BLaER1 (cell line): ENCODE data around the gene GFAP.

Source experiments
- H3K27ac ChIP-seq: shearing (Covaris generic); formaldehyde crosslinking; 2 replicates; pipeline ENCODE4 v1.8.1; 2022
- H3K27me3 ChIP-seq: shearing (Covaris generic); formaldehyde crosslinking; 2 replicates; pipeline ENCODE4 v1.8.1; 2022
- H3K36me3 ChIP-seq: shearing (Covaris generic); formaldehyde crosslinking; 2 replicates; pipeline ENCODE4 v1.8.1; 2022
- H3K4me1 ChIP-seq: shearing (Covaris generic); formaldehyde crosslinking; 2 replicates; pipeline ENCODE4 v1.8.1; 2022
- H3K4me2 ChIP-seq: shearing (Covaris generic); formaldehyde crosslinking; 2 replicates; pipeline ENCODE4 v1.8.1; 2022
- H3K4me3 ChIP-seq: shearing (Covaris generic); formaldehyde crosslinking; 2 replicates; pipeline ENCODE4 v1.8.1; 2022
- H3K9ac ChIP-seq: shearing (Covaris generic); formaldehyde crosslinking; 2 replicates; pipeline ENCODE4 v1.8.1; 2022
- H3K9me3 ChIP-seq: shearing (Covaris generic); formaldehyde crosslinking; 2 replicates; pipeline ENCODE4 v1.8.1; 2022
- H4K20me1 ChIP-seq: shearing (Covaris generic); formaldehyde crosslinking; 2 replicates; pipeline ENCODE4 v1.8.1; 2022
- Cebpa-rat ChIP-seq: shearing (Covaris generic); IDR thresholded peaks from 2 replicates; pipeline ENCODE4 v1.8.1; 2022

The GFAP gene

DNA sequence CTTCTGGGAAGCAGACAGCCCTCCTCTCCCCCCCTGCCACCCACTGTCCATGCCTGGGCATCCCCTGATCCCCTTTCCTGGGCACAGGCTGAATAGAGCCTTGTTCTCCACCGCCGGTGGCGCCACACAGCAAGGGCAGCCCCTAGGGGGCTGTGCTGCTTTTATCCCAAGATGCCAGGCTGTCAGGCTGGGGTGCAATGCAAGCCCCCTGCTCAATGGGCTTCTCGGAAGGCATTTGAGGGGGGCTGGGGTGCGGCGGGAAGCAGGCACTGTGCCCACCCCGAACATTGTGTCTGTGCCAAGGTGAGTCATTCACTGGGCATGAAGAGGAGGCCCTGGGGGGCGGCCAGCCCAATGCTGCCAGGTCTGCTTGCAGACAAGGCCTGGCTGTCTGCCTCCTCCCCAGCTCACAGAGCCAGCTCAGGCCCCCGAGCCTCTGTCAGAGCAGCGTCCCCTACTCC is 1.5 kb upstream of the GFAP start:
- Histone ChIP-seq H3K27ac (no peak overlapping the region), H3K4me1 (peaks cover 36% of the 10 kb centered on the region), H3K4me2 (no peak overlapping the region), H3K9ac (no peak overlapping the region), H3K4me3 (no peak overlapping the region), H3K27me3 (peaks cover 33% of the 10 kb centered on the region), H4K20me1 (no peaks in the 10 kb centered on the region), H3K9me3 (no peaks in the 10 kb centered on the region), H3K36me3 (no peaks in the 10 kb centered on the region)
- TF ChIP-seq Cebpa-rat, result no peak

DNA sequence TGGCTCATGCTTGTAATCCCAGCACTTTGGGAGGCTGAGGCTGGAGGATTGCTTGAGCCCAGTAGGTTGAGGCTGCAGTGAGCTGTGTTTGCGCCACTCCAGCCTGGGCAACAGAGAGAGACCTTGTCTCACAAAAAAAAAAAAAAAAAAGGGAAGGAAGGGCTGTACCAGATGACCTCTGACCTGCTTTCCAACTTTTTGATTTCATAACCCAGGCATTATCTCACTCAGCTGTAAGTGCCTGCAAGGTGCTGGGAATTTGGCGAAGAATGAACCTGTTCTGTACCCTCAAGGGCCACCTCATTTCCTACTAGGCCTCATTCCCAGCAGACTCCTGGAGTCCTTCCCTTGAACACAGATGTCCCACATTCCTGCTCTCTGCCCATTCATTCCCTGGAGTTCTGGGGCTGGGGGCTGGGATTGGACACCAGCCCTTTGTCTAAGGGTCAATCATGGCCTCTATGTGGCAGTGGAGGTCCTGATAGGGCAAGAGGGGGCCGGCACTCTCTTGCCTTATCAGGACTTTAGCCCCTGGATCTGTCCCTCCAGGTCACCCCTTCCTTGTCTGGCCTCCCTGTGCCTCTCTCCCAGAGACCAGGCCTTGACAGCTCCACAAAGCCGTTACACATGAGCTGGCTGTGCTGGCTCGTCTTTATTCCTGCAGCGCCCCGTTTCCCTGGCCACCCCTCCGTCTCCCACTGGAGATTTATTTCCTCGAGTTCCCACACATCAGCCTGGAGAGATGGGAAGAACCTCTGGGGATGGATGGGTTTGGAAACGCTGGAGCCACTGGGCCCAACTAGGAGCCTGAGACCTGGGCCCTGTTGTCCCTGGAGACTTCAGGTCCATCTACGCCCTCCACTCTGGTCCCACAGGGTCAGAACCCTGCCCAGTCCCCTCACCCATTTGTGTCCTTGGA is 821 bp upstream of the GFAP start:
- Histone ChIP-seq H4K20me1 (no peaks in the 10 kb centered on the region), H3K9ac (no peak overlapping the region), H3K27me3 (peaks cover 40% of the 10 kb centered on the region), H3K4me3 (no peak overlapping the region), H3K4me2 (no peak overlapping the region), H3K36me3 (no peaks in the 10 kb centered on the region), H3K4me1 (peaks cover 36% of the 10 kb centered on the region), H3K27ac (no peak overlapping the region), H3K9me3 (no peaks in the 10 kb centered on the region)
- no peak for TF ChIP-seq Cebpa-rat

DNA sequence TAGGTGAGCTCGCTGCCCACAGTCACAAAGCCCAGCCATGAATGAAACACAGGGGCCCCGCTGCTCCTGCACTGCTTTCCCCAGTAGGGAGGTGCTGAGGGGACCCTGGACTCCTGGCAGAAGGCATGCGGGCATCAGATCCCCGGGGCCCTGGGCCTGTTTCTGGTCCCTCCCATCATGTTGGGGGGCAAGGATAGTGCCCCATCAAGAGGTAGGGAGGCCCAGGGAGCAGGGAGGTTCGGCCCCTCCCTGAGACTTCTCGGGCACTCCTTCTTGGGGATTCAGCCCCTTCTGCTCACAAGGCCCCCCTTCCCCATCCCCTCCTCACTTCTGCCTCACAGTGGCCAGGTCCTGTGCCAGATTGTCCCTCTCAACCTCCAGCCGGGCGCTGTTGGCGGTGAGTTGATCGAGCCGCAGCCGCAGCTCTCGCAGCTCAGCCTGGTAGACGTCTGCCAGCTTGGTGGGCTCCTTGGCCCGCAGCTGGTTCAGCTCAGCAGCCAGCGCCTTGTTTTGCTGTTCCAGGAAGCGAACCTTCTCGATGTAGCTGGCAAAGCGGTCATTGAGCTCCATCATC is 515 bp downstream of the GFAP start:
- Histone ChIP-seq H3K9me3 (no peaks in the 10 kb centered on the region), H3K27me3 (peaks cover 52% of the 10 kb centered on the region), H3K4me2 (no peak overlapping the region; the same call in 1 of the 2 replicates), H3K36me3 (no peaks in the 10 kb centered on the region), H3K4me1 (peaks cover 36% of the 10 kb centered on the region), H3K9ac (no peak overlapping the region), H3K4me3 (no peak overlapping the region), H4K20me1 (no peaks in the 10 kb centered on the region), H3K27ac (no peak overlapping the region)
- no peak for TF ChIP-seq Cebpa-rat

DNA sequence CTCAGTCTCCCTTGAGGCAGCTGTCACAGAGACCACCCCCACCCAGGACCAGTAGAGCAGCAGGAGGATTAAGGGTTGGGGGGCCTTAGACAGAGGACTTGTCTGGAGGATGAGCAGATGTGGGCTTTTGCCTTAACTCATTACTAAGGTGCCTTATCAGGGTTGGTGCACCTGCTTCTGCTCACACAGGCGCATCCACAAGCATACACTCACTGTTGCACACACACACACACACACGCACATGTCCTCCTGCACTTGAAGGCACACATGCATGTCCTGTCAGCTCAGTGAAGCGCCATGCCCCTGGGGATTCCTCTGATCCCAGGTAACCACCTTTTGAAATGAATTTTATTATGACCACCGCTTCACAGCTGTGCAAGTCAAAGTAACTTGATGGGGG is 1.2 kb downstream of the GFAP start:
- no peak for TF ChIP-seq Cebpa-rat
- Histone ChIP-seq H3K4me3 (no peak overlapping the region), H3K27ac (no peak overlapping the region), H3K9ac (no peak overlapping the region), H3K27me3 (peaks cover 52% of the 10 kb centered on the region), H3K36me3 (no peaks in the 10 kb centered on the region), H4K20me1 (no peaks in the 10 kb centered on the region), H3K4me2 (peak overlapping the region; percentile 19; the same call in 1 of the 2 replicates), H3K4me1 (peaks cover 36% of the 10 kb centered on the region), H3K9me3 (no peaks in the 10 kb centered on the region)

- no peak overlapping the region for H3K4me3 ChIP-seq
- H3K27me3 ChIP-seq, result peaks cover 52% of the 10 kb centered on the region
- H3K4me1 ChIP-seq, result peaks cover 41% of the 10 kb centered on the region
- H4K20me1 ChIP-seq, result no peaks in the 10 kb centered on the region
- H3K36me3 ChIP-seq, result no peaks in the 10 kb centered on the region
- no peaks in the 10 kb centered on the region for H3K9me3 ChIP-seq
- H3K9ac ChIP-seq, result no peak overlapping the region
- H3K27ac ChIP-seq, result no peak overlapping the region
- no peak for TF ChIP-seq Cebpa-rat
- peak overlapping the region; percentile 19; the same call in 1 of the 2 replicates for H3K4me2 ChIP-seq
These were observed 1.6 kb downstream of the GFAP start for GRCh38 chr17:44913676-44914075.

GRCh38 chr17:44912763-44913544 is 2.3 kb downstream of the GFAP start:
- TF ChIP-seq Cebpa-rat, result no peak
- H3K4me2 ChIP-seq, result no peak overlapping the region
- H3K4me1 ChIP-seq, result peaks cover 48% of the 10 kb centered on the region
- H3K27me3 ChIP-seq, result peaks cover 52% of the 10 kb centered on the region
- no peak overlapping the region for H3K27ac ChIP-seq
- no peaks in the 10 kb centered on the region for H3K9me3 ChIP-seq
- no peaks in the 10 kb centered on the region for H4K20me1 ChIP-seq
- no peak overlapping the region for H3K9ac ChIP-seq
- no peak overlapping the region for H3K4me3 ChIP-seq
- H3K36me3 ChIP-seq, result no peaks in the 10 kb centered on the region

- Histone ChIP-seq H3K4me1 (peaks cover 54% of the 10 kb centered on the region), H3K36me3 (no peaks in the 10 kb centered on the region), H4K20me1 (no peaks in the 10 kb centered on the region), H3K9me3 (no peaks in the 10 kb centered on the region), H3K4me2 (peak overlapping the region; percentile 82), H3K4me3 (peak overlapping the region; percentile 39), H3K9ac (0 out of 2 replicates have a peak overlapping the region, but pooled peaks have one; percentile 10), H3K27ac (no peak overlapping the region), H3K27me3 (peaks cover 52% of the 10 kb centered on the region)
- no peak for TF ChIP-seq Cebpa-rat
These were observed 3.9 kb downstream of the GFAP start for GRCh38 chr17:44911133-44912001.

DNA sequence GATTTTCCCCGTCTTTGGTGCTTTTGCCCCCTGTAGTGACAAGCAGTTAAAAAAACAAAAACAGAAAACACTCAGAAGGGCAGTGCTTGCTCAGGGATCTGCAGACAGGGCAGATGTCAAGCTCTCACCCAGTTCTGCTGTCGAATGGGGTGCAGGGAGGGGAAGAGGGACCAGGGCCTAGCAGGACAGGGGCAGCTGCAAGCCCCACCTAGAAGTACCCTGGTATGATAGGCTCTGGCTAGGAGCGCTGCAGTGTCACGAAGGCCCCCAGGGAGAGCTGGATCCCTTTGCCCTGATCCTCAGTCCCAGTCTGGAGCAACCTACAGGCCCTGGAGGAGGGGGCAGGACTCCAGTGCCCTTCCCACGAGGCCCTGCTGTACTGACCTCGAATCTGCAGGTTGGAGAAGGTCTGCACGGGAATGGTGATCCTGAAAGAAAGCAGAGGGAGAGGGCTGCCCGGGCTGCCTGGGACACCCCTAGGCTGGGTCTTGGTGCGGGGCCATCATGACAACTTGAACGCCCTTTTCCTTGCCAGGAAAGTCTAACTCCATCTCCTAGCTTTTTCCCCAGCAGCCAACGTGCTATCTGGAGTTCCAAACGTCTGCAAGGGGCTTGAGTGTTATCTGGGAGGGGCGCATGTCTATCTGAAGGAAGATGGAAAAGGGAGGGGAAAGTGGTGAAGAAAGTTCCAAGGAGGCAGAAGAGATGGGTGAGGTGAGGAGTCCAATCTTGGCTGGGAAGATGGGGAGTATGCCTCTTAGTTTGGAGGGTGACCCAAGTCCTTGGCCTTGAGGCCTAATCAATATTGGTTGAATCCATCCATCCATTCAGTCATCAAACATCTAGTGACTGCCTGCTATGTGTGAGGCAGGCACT is 4.8 kb downstream of the GFAP start:
- Histone ChIP-seq H3K4me3 (no peak overlapping the region), H3K9me3 (no peaks in the 10 kb centered on the region), H3K4me2 (peak overlapping the region; percentile 82), H4K20me1 (no peaks in the 10 kb centered on the region), H3K27ac (no peak overlapping the region), H3K9ac (0 out of 2 replicates have a peak overlapping the region, but pooled peaks have one; percentile 10), H3K27me3 (peaks cover 52% of the 10 kb centered on the region), H3K36me3 (no peaks in the 10 kb centered on the region), H3K4me1 (peaks cover 57% of the 10 kb centered on the region)
- no peak for TF ChIP-seq Cebpa-rat
